Medulla oblongata (tissue), 1 donor: ENCODE data around the gene BACH2.
"Not testable (repeated sequence)": the region's sequence is repeated elsewhere in the genome, so short reads cannot be mapped to it uniquely, and the experiment has no call there.

ENCODE experiments used
- DNase-seq: peaks from one replicate; pipeline ENCODE4 v3.0.0-alpha.2; 2015; ENCODE audit errors: extremely low spot score

BACH2 gene

DNA sequence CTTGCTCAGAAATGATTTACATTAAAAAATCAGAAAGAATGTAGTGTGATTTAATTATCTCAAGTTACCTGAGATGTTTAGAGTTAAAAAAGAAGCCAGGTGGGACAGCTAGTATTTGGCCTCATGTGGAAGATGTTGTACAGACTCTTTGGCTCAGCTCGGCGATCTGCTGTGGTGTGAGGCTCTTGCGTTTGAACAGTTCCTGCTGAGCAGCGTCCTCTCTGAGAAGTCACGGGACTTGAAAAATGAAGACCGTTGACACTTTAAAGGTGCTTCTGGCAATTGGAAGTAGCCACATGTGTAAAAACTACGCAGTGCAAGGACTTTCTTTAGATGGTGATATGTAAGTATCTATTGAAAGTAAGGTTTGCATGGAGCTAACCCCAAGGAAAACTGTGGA, 169.0 kb downstream of the BACH2 start:
- DNase-seq, result no peak

- DNase-seq, result no peak
Measured at GRCh38 chr6:90126839-90127238, 169.8 kb downstream of the BACH2 start.

- no peak for DNase-seq
Measured at GRCh38 chr6:90126181-90126580, 170.5 kb downstream of the BACH2 start.

DNA sequence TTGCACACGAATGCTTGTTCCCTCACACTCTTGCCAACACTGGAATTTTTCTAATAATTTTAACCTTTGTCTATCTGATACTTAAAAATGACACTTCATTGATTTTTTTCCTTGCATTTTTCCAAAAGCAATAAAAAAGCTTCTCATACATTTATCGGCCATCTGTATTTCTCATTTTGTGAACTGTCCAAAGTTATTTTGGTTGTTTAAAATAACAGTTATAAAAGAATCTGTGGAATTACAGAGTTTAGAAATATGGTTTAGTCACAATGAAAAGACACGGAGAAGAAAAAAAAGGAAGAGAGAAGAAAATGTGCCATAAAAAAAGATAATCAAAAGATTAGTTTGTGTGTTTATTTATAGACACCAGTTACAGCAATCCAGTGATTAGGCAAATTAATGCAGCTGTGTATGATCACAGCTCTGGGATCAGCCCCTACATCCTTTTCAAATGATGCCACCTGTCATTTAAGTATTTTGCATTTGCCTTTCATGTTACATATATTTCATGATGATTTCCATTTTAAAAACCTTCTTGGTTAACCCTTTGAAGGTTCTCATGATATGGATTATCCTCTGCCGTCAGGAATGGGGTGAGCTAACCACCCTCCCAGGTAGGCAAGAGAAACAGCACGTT, 171.7 kb downstream of the BACH2 start:
- no peak for DNase-seq

DNA sequence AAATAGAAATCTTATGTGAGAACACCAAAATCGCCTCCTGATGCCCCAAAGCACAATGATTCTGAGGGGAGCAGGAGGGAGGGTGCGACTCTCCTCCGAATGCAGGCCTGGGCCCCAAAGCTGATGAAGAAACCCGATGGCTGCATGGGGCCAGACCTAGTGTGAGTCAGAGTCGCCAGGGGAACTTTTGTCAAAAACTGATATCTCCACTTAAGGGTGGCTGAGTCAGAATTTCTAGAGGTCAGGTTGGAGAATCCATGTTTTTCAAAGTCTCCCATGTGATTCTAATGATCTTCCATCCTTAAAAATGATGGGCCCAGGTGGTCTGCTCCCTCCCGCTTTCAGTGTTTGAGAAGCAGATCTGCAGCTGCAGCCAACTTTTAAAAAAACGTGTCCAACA, 172.8 kb downstream of the BACH2 start:
- DNase-seq, result no peak

- no peak for DNase-seq
Measured at GRCh38 chr6:90121982-90122381, 174.7 kb downstream of the BACH2 start.

DNA sequence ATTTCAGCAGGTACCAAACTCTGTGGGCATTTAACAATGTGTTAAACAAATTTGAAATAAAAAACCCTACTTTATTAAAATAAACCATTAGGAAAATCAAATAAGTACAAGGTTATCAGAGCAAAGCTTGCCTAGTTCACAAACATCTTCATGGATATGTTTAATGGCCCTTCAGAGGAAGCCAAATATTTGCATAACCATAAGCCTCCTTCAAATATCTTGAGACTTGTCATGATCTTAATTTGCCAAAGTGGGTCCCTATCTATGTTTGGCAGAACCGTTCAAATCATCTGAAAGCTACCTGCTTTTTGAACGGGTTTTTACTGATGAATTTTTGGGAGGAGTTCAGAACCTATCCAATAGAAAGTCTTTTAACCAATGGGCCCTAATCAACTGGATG, 176.3 kb downstream of the BACH2 start:
- no peak for DNase-seq

GRCh38 chr6:90119618-90120017, 177.0 kb downstream of the BACH2 start:
- DNase-seq, result no peak

DNA sequence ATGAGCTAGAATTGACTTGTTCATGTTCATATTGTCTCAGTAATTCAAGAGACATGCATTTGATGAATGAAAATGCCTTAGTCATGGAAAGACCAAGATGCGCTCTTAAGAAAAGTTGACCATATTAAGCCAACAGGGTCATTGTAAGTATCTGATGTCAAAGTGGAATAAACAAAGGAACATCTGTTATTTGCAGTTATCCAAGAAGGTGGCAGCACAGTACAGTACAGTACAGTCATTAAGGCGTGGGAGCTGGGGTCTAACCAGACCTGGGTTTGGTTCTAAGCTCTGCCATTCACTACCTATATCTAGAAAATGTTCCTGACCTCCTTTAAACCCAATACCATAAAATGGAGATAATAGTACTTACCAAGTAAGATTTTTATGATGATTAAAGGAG, 178.1 kb downstream of the BACH2 start:
- DNase-seq, result no peak

DNA sequence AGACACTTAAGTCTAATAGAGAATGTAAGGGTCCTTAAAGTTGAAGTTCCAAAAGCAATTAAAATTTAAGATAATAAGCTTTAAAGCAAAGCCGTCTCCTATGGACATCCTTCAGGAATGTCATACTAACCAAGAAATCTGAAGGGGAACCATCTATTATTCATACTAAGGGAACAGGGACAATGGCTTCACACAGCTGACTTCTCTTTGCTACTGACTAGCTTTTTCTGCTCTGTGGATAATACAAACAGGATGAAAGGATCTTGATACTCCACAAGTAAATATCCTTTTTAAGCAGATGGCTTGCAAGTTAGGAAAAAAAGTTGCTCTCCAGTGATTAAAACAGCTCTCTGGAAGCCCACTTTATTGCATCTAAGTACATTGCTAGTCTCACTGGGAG, 178.6 kb downstream of the BACH2 start:
- no peak for DNase-seq

DNA sequence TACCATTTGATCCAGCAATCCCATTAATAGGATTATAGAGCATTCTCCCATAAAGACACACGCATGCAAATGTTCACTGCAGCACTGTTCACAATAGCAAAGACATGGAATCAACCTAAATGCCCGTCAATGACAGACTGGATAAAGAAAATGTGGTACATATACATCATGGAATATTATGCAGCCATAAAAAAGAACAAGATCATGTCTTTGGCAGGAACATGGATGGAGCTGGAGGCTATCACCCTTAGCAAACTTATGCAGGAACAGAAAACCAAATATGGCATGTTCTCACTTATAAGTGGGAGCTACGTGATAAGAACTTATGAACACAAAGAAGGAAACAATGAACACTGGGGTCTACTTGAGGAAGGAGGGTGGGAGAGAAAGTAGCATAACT, 180.5 kb downstream of the BACH2 start:
- DNase-seq, result not testable (repeated sequence)

DNA sequence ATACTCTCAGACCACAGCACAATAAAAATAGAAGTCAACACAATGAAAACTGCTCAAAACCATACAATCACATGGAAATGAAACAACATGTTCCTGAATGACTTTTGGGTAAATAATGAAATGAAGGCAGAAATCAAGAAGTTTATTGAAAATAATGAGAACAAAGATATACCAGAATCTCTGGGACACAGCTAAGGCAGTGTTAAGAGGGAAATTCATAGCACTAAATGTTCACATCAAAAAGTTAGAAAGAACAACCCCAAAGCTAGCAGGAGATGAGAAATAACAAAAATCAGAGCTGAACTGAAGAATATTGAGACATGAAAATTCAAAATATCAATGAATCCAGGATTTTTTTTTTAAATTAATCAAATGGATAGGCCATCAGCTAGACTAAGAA, 183.3 kb downstream of the BACH2 start:
- no peak for DNase-seq

DNA sequence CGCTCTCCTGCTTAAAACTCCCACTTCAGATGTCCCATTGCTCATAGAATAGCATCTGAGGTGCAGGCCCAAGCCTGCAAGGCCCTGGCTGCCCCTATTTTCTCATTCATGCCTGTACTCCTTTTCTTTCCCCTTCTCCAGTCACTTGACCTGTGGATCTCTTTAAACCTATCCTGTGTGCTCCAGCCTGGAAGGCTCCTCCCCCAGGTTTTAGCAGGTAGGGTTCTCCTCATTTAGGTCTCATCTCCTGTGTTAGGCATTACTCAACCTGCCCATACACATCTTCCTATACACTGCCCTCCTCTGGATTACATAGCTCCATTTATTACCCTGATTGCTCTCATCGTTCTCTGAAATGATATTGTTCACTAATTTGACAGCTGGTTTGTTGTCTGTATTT, 185.3 kb downstream of the BACH2 start:
- DNase-seq, result no peak

DNA sequence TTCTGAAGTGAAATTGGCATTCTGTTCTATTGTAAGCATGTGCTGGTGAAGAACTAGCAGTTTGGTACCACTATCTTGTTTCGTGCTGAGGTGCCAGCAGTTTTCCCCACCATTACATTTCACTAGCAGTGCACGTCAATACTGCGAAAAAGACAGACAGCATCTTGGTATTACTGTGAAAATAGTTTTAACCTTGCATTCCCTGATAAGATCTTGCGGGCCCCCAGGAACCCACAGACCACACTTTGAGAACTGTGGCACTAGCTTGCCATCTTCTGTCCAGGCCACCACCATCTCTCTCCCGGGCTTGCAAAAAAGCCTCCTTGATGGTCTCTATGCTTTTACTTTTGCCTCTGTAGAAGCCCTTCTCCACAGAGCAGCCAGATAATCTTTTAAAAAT, 185.7 kb downstream of the BACH2 start:
- no peak for DNase-seq

DNA sequence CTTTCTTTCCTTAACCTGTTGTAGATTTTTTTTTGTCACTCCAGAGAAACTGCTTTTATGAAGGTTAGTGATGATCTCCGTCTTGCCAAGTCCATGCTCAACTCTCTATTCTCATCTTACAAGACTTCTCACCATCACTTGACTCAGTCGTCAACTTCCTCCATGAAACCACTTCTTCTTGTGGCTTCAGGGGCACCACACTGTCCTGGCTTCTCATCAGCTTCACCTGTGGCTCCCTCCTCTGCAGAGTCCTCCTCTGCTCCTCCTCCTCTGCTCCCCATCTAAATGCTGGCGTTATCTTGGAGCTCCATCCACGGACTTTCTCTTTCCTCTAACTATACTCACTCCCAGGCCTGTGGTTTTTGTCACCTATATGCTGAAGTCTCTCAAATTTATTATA, 187.5 kb downstream of the BACH2 start:
- no peak for DNase-seq

DNA sequence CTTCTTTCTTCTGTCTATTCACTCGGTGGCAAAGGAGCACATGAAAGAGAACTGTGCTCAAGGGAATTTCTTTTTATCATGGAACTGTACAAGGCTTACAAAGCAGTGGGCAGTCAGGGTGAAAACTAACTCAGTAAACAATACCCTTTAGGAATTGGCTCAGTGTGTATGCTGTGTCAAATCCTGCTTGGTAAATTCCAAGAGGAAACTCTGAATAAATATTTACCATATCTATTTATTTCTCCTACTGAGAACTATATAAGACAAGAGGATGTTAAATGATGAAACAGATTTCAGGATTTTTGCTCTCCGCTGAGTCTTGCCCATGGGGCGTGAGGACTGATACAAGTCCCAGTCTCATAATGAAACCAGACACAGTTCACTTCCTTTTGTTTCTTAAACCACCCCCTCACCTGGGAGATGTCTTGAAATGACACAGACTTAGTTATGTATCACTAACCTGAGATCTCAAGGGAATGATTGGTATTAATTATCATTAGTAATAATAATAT, 188.8 kb downstream of the BACH2 start:
- peak; percentile 38 for DNase-seq

GRCh38 chr6:90107371-90107770, 189.3 kb downstream of the BACH2 start:
- DNase-seq, result no peak

GRCh38 chr6:90106449-90106848, 190.2 kb downstream of the BACH2 start:
- no peak for DNase-seq

GRCh38 chr6:90105506-90106170, 191.0 kb downstream of the BACH2 start:
- DNase-seq, result no peak

DNA sequence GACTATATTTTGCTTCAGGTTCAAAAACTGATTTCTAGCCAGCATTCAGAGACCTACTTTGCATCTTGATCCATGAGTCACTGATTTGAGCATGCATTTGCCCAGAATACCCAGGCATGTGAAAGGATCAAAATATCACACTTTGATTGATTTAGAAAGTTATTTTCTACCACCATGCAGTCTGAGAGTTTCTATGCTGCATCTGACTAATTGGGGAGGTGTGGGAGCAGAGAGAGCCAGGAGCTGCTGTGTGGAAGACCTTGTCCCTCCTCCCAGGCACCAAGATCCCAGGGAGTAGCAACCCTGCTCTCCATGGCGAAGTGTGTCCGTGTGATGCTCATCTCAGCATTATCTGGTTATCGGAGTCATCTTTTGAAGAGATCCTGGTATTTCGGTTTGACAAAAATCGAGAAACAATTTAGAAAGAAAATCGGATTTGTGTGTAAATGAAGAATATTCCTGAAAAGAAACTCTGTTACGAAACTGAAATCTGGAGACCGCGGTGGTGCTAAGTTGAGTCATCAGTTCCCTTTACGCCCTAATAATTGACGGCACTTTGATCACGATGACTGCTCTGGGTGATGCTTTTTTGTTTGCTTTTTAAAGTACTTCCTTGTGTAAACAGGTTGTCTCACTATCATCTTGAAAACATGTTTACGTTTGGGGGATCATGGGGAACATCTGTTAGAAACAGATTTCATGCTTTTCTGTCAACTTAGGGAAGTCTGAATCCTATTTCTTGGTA, 193.4 kb downstream of the BACH2 start:
- DNase-seq, result peak; percentile 48

DNA sequence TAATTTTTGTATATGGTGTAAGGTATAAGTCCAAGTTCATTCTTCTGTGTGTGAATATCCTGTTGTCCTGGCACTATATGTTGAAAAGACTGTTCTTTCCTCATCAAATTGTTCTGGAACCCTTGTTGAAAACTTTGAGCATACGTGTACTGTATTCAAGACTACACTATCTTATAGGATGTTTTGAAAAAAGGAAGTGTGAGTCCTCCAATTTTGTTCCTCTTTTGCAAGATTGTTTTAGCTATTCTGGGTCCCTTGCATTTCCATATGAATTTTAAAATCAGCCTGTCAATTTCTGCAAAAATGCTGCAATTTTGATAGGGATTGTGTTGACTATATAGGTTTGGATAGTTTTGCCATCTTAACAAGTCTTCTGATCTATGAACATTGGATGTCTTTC, 195.2 kb downstream of the BACH2 start:
- no peak for DNase-seq

GRCh38 chr6:90100059-90100665, 196.5 kb downstream of the BACH2 start:
- DNase-seq, result no peak

- DNase-seq, result no peak
Measured at GRCh38 chr6:90098627-90099026, 198.0 kb downstream of the BACH2 start.
